GM19468 (cell line): ENCODE measurements around the gene KCNK1.
"Not testable (repeated sequence)": the region's sequence is repeated elsewhere in the genome, so short reads cannot be mapped to it uniquely, and the experiment has no call there.

ENCODE experiments used
- ATAC-seq: cut with Tn5 transposase; IDR thresholded peaks from one replicate; pipeline ENCODE4 v1.9.1; 2021; ENCODE audit warnings: mild to moderate bottlenecking, moderate library complexity, moderate number of reproducible peaks; ENCODE audit not compliant: unreplicated experiment; ENCODE audit errors: extremely low read depth

The KCNK1 gene

GRCh38 chr1:233664253-233664652 is 50.3 kb downstream of the KCNK1 start:
- no peak for ATAC-seq

DNA sequence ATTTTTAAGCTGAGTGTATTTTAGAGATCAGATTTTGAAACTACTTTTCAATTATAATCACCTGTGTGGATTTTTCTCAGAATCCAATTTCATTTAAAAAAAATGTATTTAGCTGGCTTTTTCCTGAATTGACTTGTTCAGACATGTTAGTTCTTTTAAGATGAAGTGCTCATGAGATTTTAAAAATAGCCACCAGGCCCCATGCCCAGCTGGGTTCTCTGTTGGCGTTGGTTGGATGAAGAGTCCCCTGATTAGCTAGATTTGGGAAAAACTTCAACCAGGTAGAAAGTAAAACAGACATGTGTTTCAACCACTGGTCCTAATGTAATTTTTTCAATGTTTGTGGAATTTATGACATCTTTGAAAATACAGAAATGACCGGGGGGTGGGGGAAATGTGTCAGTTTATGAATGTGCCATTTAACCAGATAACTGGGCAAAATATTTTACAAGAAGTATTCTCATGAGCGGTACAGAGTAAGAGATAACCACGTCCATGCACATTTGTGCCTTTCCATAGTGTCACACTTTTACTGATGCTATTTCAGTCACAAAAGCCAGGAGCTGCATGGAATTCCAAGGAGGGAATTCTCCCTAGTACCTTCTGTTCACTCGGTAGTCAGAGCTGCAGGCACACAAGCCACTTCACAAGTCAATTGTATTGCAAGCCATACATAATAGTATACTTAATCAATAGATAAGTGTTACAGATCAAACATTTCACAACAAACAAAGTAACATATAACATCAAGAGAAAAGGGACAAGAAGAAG is 51.1 kb downstream of the KCNK1 start:
- no peak for ATAC-seq

GRCh38 chr1:233665575-233666270 is 51.8 kb downstream of the KCNK1 start:
- no peak for ATAC-seq

DNA sequence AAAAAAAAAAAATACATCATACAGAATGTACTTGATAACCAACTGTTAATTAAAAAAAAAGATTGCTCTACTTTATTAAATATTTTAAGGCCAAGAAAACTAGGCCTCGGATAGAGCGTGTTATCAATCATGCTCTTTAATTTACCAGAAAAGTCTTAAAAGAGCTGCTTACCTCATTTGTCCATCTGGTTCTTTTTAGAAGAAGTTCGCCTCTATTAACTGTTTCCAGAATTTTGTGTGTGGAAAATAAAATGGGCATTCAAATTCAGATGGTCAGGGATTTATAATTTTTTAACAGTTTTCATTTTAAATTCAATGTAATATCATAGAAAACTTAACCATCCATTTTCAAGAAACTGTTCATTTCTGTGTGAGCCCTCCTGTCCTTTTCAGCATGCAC is 53.8 kb downstream of the KCNK1 start:
- ATAC-seq = no peak

DNA sequence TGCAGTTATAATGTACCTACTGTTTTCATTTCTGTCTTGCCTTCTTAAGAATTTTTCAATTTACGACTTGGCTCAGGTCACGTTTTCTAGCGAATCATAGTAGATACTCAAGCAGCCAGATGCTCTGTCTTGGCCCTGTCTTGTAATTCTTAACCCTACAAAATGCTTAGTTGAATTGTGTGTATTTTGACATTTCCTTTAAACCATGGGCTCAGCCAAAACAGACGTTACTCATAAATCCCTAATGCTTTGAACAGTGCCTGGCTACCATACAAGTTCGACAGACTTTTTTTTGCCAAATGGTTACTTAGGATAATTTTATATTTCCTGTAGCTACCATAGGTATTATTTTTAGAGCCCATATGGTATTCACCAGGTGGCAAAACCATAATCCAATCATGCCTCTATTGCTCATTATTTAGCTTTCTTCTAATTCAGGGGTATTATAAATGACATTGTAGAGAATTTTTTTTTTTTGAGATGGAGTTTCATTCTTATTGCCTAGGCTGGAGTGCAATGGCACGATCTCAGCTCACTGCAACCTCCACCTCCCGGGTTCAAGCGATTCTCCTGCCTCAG is 54.3 kb downstream of the KCNK1 start:
- no peak for ATAC-seq

- ATAC-seq = no peak
These were observed 54.9 kb downstream of the KCNK1 start for GRCh38 chr1:233668725-233669294.

DNA sequence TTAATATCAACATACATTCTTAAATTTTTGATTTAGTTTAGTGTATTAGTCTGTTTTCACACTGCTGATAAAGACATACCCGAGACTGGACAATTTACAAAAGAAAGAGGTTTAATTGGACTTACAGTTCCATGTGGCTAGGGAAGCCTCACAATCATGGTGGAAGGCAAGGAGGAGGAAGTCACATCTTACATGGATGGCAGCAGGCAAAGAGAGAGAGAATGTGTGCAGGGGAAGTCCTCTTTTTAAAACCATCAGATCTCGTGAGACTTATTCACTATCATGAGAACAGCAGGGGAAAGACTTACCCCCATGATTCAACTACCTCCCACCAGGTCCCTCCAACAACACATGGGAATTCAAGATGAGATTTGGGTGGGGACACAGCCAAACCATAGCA is 56.5 kb downstream of the KCNK1 start:
- ATAC-seq = not testable (repeated sequence)

- no peak for ATAC-seq
These were observed 57.4 kb downstream of the KCNK1 start for GRCh38 chr1:233671286-233671685.

GRCh38 chr1:233672732-233673131 is 58.8 kb downstream of the KCNK1 start:
- ATAC-seq = no peak

- ATAC-seq = peak; percentile 43
These were observed 59.5 kb downstream of the KCNK1 start for GRCh38 chr1:233673261-233673946.

DNA sequence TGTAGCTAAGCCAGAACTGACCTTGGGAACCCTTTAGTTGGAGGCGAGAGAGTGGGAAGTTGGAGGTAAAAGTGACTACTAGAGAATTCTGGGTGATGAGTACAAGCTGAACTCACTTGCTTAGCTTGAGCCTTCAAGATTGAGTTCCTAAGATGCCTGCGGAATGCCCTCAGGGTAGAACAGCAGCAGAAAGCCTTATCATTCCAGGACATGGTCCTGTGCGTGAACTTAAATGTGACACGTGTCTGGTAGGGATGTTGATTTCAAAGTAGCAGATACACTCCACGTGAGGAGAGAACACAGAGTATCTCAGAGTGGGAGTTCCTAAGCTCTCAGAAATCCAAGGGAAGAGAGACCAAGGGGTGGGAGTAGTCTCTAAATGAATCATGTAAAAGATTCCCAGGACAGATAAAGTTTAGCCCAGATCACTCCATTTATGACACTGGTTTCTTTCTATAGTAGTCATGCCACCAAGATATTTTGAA is 60.1 kb downstream of the KCNK1 start:
- ATAC-seq = no peak

DNA sequence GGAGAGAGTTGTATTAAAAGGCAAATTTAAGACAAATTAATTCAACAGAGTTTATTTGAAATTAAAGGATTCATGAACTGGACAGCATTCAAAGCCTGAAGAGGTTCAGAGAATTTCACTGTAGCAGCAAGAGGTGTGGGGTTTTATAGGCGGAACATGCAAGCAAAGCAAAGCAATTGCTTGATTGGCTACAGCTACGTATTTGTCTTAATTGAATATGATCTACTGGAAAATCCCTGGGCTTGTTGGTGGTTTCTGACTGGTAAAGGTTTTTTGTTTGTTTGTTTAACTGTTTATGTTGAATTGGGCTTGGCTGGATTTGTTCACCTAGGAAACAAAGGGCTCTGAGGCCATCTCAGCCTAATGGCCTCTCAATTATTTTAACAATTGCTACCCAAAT is 61.5 kb downstream of the KCNK1 start:
- ATAC-seq = no peak

DNA sequence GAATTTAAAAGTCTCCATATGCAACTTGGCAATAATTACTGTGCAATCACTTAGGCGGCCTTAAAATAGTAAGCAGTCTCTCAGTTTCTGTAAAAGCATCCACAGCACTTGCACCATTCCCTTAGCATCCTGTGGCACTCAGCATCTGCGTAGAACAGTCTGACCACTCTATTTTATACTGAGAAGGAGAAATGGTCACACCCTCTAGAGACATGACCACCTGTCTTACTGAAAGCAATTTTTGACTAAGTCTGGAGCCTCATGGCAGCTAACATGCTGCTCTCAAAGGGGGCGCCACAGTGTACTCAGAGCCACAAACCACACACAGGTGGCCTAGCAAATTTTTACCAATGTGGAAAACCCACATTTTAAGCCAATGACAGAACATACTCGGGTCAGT is 62.0 kb downstream of the KCNK1 start:
- ATAC-seq = peak; percentile 81

DNA sequence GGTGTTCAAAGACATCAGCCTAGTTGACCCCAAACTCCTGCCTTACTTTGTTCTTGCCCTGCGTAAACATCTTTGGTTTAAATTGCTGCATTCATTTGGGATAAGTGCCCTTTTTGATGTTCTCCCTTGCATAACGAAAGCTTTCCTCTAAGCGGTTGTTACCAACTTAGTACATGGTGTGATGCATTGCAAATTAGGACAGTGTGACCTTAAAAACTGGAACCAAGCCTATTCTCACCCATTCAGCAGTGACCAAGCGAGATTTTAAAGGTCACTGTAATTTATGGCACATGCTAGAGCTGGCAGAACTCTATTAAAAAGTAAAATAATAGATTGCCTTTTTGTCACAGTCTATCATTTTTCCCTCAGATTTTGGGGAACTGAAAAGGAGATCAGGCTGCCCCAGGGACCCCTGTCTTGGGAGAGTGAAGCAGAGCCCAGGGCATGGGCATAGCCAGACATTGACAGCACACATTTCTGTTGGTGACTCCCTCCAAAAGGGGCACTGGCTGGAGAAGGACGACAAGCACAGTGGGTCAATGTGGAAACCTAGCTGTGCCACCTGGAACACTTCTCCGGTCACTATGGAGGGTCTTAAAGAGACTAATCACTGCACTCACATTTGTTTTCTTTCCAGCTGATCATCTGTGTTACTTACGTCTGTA is 63.9 kb downstream of the KCNK1 start:
- ATAC-seq = no peak

GRCh38 chr1:233679030-233679429 is 65.1 kb downstream of the KCNK1 start:
- no peak for ATAC-seq

GRCh38 chr1:233679591-233680373 is 65.9 kb downstream of the KCNK1 start:
- no peak for ATAC-seq

DNA sequence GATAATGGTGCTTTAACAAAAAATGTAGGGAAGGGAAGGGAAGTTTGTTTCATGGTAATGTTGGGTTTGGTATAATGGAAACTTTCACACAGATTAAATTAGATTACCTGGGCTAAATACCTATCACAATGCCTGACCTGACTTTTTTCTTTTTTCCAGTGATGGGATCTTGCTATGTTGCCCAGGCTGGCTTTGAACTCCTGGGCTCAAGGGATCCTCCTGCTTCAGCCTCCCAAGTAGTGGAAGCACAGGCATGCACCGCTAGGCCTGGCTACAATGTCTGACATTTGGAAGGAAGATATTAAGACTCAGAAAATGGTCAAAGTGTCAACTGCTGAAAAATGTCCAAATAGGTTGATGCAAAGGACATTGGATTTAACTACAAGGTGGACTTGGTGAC is 67.4 kb downstream of the KCNK1 start:
- ATAC-seq = no peak

DNA sequence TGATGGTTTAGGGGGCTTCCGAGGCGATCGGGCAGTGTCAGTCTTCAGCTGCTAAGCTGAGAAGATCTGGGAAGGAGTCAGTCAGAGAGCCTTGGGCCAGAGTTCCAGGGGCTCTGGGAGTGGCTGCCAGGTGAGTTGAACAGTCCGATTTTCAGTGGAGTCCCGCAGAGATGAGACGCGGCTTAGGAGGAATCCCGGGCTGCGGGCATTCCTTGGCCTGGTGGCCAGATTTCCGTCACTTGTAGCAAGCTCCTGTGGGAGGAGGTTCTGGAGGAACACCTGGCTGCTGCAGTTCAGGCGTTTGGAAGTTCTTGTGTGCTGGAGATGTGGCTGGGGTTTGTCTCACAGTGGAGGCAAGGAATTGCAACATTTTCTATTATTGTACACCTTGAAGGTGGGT is 72.7 kb downstream of the KCNK1 start:
- not testable (repeated sequence) for ATAC-seq
